Measurements from ENCODE around the gene VPREB3.

- TF ChIP-seq, protein P1, sequence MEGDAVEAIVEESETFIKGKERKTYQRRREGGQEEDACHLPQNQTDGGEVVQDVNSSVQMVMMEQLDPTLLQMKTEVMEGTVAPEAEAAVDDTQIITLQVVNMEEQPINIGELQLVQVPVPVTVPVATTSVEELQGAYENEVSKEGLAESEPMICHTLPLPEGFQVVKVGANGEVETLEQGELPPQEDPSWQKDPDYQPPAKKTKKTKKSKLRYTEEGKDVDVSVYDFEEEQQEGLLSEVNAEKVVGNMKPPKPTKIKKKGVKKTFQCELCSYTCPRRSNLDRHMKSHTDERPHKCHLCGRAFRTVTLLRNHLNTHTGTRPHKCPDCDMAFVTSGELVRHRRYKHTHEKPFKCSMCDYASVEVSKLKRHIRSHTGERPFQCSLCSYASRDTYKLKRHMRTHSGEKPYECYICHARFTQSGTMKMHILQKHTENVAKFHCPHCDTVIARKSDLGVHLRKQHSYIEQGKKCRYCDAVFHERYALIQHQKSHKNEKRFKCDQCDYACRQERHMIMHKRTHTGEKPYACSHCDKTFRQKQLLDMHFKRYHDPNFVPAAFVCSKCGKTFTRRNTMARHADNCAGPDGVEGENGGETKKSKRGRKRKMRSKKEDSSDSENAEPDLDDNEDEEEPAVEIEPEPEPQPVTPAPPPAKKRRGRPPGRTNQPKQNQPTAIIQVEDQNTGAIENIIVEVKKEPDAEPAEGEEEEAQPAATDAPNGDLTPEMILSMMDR (IDR thresholded peaks at IDR 0.05), result no peak
- TF ChIP-seq POLR2A (IDR thresholded peaks at IDR 0.05), result no peak
Observed at GRCh38 chr22:23742505-23743264, 11.5 kb downstream of the VPREB3 start.

Measured in adrenal gland (tissue), 5 donors.